Measurements from ENCODE around the gene FBXL2. TPM values are rescaled to one million over a fixed set of nuclear protein-coding genes. Genes with fewer than 3 reads are reported as not detected.
A peak's percentile ranks its signal among the peaks of the same experiment; 100 is the strongest.

The FBXL2 gene
- total RNA-seq, 1 donor, result 9.7 TPM

- DNase-seq (ENCODE audit: low read depth), result peak; percentile 55
Observed at GRCh38 chr3:33312361-33312760, 35.1 kb downstream of the FBXL2 start.

GRCh38 chr3:33313331-33313730 lies 36.1 kb downstream of the FBXL2 start:
- no peak for DNase-seq (ENCODE audit: low read depth)
- TF ChIP-seq CTCF (IDR thresholded peaks at IDR 0.05; ENCODE audit: insufficient read depth, low read length), result no peak
- no peak overlapping the region for H3K4me3 ChIP-seq (ENCODE audit: low read depth, low read length)

More at GRCh38 chr3:33312361-33312760, 35.1 kb downstream of the FBXL2 start:
- no peak overlapping the region for H3K4me3 ChIP-seq (ENCODE audit: low read depth, low read length)
- TF ChIP-seq CTCF (IDR thresholded peaks at IDR 0.05; ENCODE audit: insufficient read depth, low read length), result no peak

- TF ChIP-seq CTCF (IDR thresholded peaks at IDR 0.05; ENCODE audit: insufficient read depth, low read length), result no peak
- no peak overlapping the region for H3K4me3 ChIP-seq (ENCODE audit: low read depth, low read length)
- DNase-seq (ENCODE audit: low read depth), result no peak
Observed at GRCh38 chr3:33314993-33315392, 37.8 kb downstream of the FBXL2 start.

GRCh38 chr3:33315826-33316225 lies 38.6 kb downstream of the FBXL2 start:
- no peak overlapping the region for H3K4me3 ChIP-seq (ENCODE audit: low read depth, low read length)
- TF ChIP-seq CTCF (IDR thresholded peaks at IDR 0.05; ENCODE audit: insufficient read depth, low read length), result no peak
- peak; percentile 71 for DNase-seq (ENCODE audit: low read depth)

- DNase-seq (ENCODE audit: low read depth), result peak; percentile 21
- TF ChIP-seq CTCF (IDR thresholded peaks at IDR 0.05; ENCODE audit: insufficient read depth, low read length), result no peak
Observed at GRCh38 chr3:33317963-33318709, 40.9 kb downstream of the FBXL2 start.

GRCh38 chr3:33318710-33319380 lies 41.6 kb downstream of the FBXL2 start:
- DNase-seq (ENCODE audit: low read depth), result peak; percentile 19
- no peak overlapping the region for H3K4me3 ChIP-seq (ENCODE audit: low read depth, low read length)
- peak; percentile 33 for TF ChIP-seq CTCF (IDR thresholded peaks at IDR 0.05; ENCODE audit: insufficient read depth, low read length)

More at GRCh38 chr3:33317963-33318709, 40.9 kb downstream of the FBXL2 start:
- H3K4me3 ChIP-seq (ENCODE audit: low read depth, low read length), result no peak overlapping the region

Measured in fibroblast of the aortic adventitia (primary cell).